HG03521 (cell line): Measurements from ENCODE around the gene FUZ.
A peak's percentile ranks its signal among the peaks of the same experiment; 100 is the strongest.

ENCODE experiments used
- ATAC-seq: cut with Tn5 transposase; IDR thresholded peaks from one replicate; pipeline ENCODE4 v1.9.1; 2021; ENCODE audit warnings: mild to moderate bottlenecking, moderate library complexity; ENCODE audit not compliant: unreplicated experiment

The FUZ gene

GRCh38 chr19:49812997-49813861 is at the start of gene FUZ:
TSS of gene FUZ (minus strand) at chr19:49813292. CDS start at chr19:49813106, 186 bp downstream.
- peak; percentile 51 for ATAC-seq

GRCh38 chr19:49862391-49863253 is 49.5 kb upstream of the FUZ start:
- ATAC-seq: no peak

GRCh38 chr19:49861541-49862378 is 48.7 kb upstream of the FUZ start:
- ATAC-seq: no peak

GRCh38 chr19:49861107-49861506 is 48.0 kb upstream of the FUZ start:
- ATAC-seq: no peak

- no peak for ATAC-seq
These were observed 47.4 kb upstream of the FUZ start for GRCh38 chr19:49860336-49861102.

GRCh38 chr19:49859682-49860335 is 46.7 kb upstream of the FUZ start:
- ATAC-seq: no peak

- no peak for ATAC-seq
These were observed 45.2 kb upstream of the FUZ start for GRCh38 chr19:49858088-49858985.

- ATAC-seq: no peak
These were observed 44.7 kb upstream of the FUZ start for GRCh38 chr19:49857838-49858087.

- no peak for ATAC-seq
These were observed 44.2 kb upstream of the FUZ start for GRCh38 chr19:49857061-49857837.

GRCh38 chr19:49856574-49857021 is 43.5 kb upstream of the FUZ start:
- ATAC-seq: no peak

- ATAC-seq: no peak
These were observed 42.8 kb upstream of the FUZ start for GRCh38 chr19:49855676-49856573.

- ATAC-seq: no peak
These were observed 42.2 kb upstream of the FUZ start for GRCh38 chr19:49855277-49855675.

GRCh38 chr19:49854378-49855263 is 41.5 kb upstream of the FUZ start:
- no peak for ATAC-seq

GRCh38 chr19:49853852-49854377 is 40.8 kb upstream of the FUZ start:
- no peak for ATAC-seq

- no peak for ATAC-seq
These were observed 39.6 kb upstream of the FUZ start for GRCh38 chr19:49852631-49853126.
